Osteoblast (primary cell): ENCODE measurements around the gene CDKN1C. TPM values are rescaled to one million over a fixed set of nuclear protein-coding genes. Genes with fewer than 3 reads are reported as not detected.

Experiments
- small RNA-seq: library from RNA; depleted of rRNA; stranded (forward); fragments of <200 nt; gene quantifications from one replicate; pipeline ENCODE3, GENCODE V24; 2012
- total RNA-seq: library from RNA; depleted of rRNA; stranded (reverse); fragments of >200 nt; gene quantifications from 2 replicates; pipeline ENCODE4 v1.2.3, GENCODE V29; 2012

Gene CDKN1C
- total RNA-seq, 1 donor, result 10.9 TPM

Small RNAs within 50 kb of the gene (small RNA-seq; reads per million reads assigned to genes)
- gene AC013791.1, result not detected

Other genes starting within 250 kb of the CDKN1C start
- 5.1 and 6.2 TPM in 2 replicates for gene KCNQ1OT1, start 185.8 kb downstream of the CDKN1C start, total RNA-seq
- 2.5 and 3.8 TPM in 2 replicates for gene PHLDA2, start 43.6 kb upstream of the CDKN1C start, total RNA-seq
- 72.0 and 87.8 TPM in 2 replicates for gene NAP1L4, start 106.6 kb upstream of the CDKN1C start, total RNA-seq
- 99.3 and 106 TPM in 2 replicates for gene CARS1, start 171.6 kb upstream of the CDKN1C start, total RNA-seq